GM19455 (cell line): Measurements from ENCODE around the gene GPANK1.
"Not testable (repeated sequence)": the region's sequence is repeated elsewhere in the genome, so short reads cannot be mapped to it uniquely, and the experiment has no call there.

Experiments
- ATAC-seq: cut with Tn5 transposase; IDR thresholded peaks from one replicate; pipeline ENCODE4 v1.9.1; 2021; ENCODE audit not compliant: unreplicated experiment

Gene GPANK1

GRCh38 chr6:31664790-31665500, at the start of gene GPANK1:
Gene GPANK1 (minus strand): TSS chr6:31664997. CDS start chr6:31664478, 519 bp downstream.
- ATAC-seq: no peak

- ATAC-seq: no peak
Measured at GRCh38 chr6:31713991-31714684, 49.3 kb upstream of the GPANK1 start.

- no peak for ATAC-seq
Measured at GRCh38 chr6:31713465-31713864, 48.7 kb upstream of the GPANK1 start.

GRCh38 chr6:31712296-31712695, 47.5 kb upstream of the GPANK1 start:
- no peak for ATAC-seq

GRCh38 chr6:31711233-31711632, 46.4 kb upstream of the GPANK1 start:
- ATAC-seq: no peak

- no peak for ATAC-seq
Measured at GRCh38 chr6:31710523-31711219, 45.9 kb upstream of the GPANK1 start.

GRCh38 chr6:31709157-31709556, 44.4 kb upstream of the GPANK1 start:
- ATAC-seq: not testable (repeated sequence)

GRCh38 chr6:31708224-31708623, 43.4 kb upstream of the GPANK1 start:
- no peak for ATAC-seq

GRCh38 chr6:31707701-31708100, 42.9 kb upstream of the GPANK1 start:
- ATAC-seq: no peak

GRCh38 chr6:31706599-31706998, 41.8 kb upstream of the GPANK1 start, which contains the start of gene LY6G6F:
Gene LY6G6F (plus strand): TSS chr6:31706866. CDS start chr6:31706907, 41 bp downstream.
- no peak for ATAC-seq

GRCh38 chr6:31705931-31706330, 41.1 kb upstream of the GPANK1 start:
- ATAC-seq: no peak

GRCh38 chr6:31702819-31703716, 38.3 kb upstream of the GPANK1 start, which contains the start of gene ABHD16A:
Gene ABHD16A (minus strand): TSS chr6:31703324. CDS start chr6:31703281, 43 bp downstream.
- ATAC-seq: peak; percentile 78

GRCh38 chr6:31702405-31702818, 37.6 kb upstream of the GPANK1 start:
- no peak for ATAC-seq

GRCh38 chr6:31701666-31702404, 37.0 kb upstream of the GPANK1 start:
- ATAC-seq: no peak

- ATAC-seq: no peak
Measured at GRCh38 chr6:31700740-31701401, 36.1 kb upstream of the GPANK1 start.

GRCh38 chr6:31697555-31697954, 32.8 kb upstream of the GPANK1 start:
- no peak for ATAC-seq

- no peak for ATAC-seq
Measured at GRCh38 chr6:31693535-31693934, 28.7 kb upstream of the GPANK1 start.

GRCh38 chr6:31692886-31693285, 28.1 kb upstream of the GPANK1 start:
- ATAC-seq: no peak

- ATAC-seq: no peak
Measured at GRCh38 chr6:31692353-31692752, 27.6 kb upstream of the GPANK1 start.
